HL-60 (cell line): Measurements from ENCODE around the gene PDZD8.

ENCODE experiments used
- DNase-seq, 2 experiments: peaks; one replicate each; pipeline ENCODE4 v3.0.0-alpha.2; 2010 to 2020; ENCODE audit warnings: low read depth in 1 of 2, low spot score in 1 of 2
- H3K27ac ChIP-seq: fragments of 250-450 bp; sonication (Bioruptor Pico); replicated peaks from 2 replicates; pipeline ENCODE4 v1.5.1; 2020; ENCODE audit warnings: mild to moderate bottlenecking, moderate library complexity
- H3K27me3 ChIP-seq: fragments of 250-450 bp; sonication (Bioruptor Pico); 2 replicates; pipeline ENCODE4 v1.5.1; 2021; ENCODE audit warnings: mild to moderate bottlenecking, moderate library complexity; ENCODE audit not compliant: insufficient read depth, poor library complexity, severe bottlenecking
- H3K4me3 ChIP-seq: replicated peaks from 2 replicates; pipeline ENCODE4 v1.5.1; 2011; ENCODE audit warnings: mild to moderate bottlenecking, control low read depth, low read length; ENCODE audit not compliant: insufficient read depth
- GABPA ChIP-seq: IDR thresholded peaks from 2 replicates; pipeline ENCODE4 v1.6.1; 2012; ENCODE audit warnings: low read depth
- POLR2AphosphoS5 ChIP-seq: IDR thresholded peaks from 2 replicates; pipeline ENCODE4 v1.6.1; 2012; ENCODE audit warnings: low read depth
- SPI1 ChIP-seq: IDR thresholded peaks from 2 replicates; pipeline ENCODE4 v1.6.1; 2012; ENCODE audit warnings: low read depth, mild to moderate bottlenecking, borderline replicate concordance
- TF ChIP-seq, protein P1 (sequence below): IDR thresholded peaks from one replicate; pipeline ENCODE4 v1.5.1; 2011; ENCODE audit warnings: low read length, control low read depth, inconsistent platforms; ENCODE audit not compliant: insufficient read depth
- TF ChIP-seq, protein P2 (sequence below): IDR thresholded peaks from 2 replicates; pipeline ENCODE4 v1.6.1; 2012; ENCODE audit warnings: low read depth; ENCODE audit not compliant: insufficient replicate concordance

PDZD8 gene

DNA sequence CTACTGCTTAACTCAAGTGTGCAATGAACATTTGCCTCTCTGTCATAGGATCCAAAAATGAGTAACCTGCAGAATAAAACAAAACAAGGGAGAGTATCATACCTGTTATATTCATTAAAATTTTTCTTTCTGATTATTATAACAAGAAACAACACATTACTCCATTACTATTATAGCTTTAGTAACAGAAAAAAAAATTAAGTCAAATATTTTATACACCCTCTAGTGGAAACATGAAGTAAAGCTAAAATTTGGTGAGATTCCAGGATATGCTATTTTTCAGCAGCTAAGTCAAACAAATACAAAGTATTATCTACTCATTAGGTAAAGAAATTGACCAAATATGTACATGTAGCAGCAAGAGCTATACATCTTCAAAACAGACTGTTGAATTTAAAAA, 56.3 kb downstream of the PDZD8 start:
- Histone ChIP-seq H3K27me3 (no peaks in the 10 kb centered on the region), H3K4me3 (no peak overlapping the region)
- DNase-seq, result no peak

DNA sequence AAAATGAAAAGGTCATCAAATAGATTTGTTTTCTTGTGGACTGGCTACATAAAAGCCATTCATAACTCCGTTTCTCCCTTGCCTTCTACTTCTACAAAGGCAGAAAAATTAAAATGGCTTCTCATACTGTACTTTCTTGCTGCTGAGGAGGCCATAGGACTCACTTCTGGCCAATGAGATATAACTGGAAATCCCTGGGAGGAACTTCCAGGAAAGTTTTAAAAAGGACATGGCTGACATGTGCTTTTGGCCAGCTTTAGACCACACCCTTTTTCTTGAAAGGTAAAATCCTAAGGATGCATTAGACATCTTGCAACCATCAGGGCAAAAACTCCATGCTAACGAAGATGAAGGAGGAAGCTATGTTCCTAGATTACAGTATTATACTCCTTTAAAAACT, 58.5 kb downstream of the PDZD8 start:
- Histone ChIP-seq H3K27me3 (no peaks in the 10 kb centered on the region), H3K4me3 (no peak overlapping the region), H3K27ac (no peak overlapping the region)
- DNase-seq, result no peak
- TF ChIP-seq, protein P1, sequence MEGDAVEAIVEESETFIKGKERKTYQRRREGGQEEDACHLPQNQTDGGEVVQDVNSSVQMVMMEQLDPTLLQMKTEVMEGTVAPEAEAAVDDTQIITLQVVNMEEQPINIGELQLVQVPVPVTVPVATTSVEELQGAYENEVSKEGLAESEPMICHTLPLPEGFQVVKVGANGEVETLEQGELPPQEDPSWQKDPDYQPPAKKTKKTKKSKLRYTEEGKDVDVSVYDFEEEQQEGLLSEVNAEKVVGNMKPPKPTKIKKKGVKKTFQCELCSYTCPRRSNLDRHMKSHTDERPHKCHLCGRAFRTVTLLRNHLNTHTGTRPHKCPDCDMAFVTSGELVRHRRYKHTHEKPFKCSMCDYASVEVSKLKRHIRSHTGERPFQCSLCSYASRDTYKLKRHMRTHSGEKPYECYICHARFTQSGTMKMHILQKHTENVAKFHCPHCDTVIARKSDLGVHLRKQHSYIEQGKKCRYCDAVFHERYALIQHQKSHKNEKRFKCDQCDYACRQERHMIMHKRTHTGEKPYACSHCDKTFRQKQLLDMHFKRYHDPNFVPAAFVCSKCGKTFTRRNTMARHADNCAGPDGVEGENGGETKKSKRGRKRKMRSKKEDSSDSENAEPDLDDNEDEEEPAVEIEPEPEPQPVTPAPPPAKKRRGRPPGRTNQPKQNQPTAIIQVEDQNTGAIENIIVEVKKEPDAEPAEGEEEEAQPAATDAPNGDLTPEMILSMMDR, result no peak
- TF ChIP-seq, protein P2, sequence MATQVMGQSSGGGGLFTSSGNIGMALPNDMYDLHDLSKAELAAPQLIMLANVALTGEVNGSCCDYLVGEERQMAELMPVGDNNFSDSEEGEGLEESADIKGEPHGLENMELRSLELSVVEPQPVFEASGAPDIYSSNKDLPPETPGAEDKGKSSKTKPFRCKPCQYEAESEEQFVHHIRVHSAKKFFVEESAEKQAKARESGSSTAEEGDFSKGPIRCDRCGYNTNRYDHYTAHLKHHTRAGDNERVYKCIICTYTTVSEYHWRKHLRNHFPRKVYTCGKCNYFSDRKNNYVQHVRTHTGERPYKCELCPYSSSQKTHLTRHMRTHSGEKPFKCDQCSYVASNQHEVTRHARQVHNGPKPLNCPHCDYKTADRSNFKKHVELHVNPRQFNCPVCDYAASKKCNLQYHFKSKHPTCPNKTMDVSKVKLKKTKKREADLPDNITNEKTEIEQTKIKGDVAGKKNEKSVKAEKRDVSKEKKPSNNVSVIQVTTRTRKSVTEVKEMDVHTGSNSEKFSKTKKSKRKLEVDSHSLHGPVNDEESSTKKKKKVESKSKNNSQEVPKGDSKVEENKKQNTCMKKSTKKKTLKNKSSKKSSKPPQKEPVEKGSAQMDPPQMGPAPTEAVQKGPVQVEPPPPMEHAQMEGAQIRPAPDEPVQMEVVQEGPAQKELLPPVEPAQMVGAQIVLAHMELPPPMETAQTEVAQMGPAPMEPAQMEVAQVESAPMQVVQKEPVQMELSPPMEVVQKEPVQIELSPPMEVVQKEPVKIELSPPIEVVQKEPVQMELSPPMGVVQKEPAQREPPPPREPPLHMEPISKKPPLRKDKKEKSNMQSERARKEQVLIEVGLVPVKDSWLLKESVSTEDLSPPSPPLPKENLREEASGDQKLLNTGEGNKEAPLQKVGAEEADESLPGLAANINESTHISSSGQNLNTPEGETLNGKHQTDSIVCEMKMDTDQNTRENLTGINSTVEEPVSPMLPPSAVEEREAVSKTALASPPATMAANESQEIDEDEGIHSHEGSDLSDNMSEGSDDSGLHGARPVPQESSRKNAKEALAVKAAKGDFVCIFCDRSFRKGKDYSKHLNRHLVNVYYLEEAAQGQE, result no peak
- TF ChIP-seq GABPA, result no peak
- no peak for TF ChIP-seq POLR2AphosphoS5
- no peak for TF ChIP-seq SPI1

More for the DNA sequence above, 56.3 kb downstream of the PDZD8 start:
- TF ChIP-seq GABPA (no peak), SPI1 (no peak)
- TF ChIP-seq, protein P1, result peak; percentile 6
- H3K27ac ChIP-seq, result no peak overlapping the region

DNA sequence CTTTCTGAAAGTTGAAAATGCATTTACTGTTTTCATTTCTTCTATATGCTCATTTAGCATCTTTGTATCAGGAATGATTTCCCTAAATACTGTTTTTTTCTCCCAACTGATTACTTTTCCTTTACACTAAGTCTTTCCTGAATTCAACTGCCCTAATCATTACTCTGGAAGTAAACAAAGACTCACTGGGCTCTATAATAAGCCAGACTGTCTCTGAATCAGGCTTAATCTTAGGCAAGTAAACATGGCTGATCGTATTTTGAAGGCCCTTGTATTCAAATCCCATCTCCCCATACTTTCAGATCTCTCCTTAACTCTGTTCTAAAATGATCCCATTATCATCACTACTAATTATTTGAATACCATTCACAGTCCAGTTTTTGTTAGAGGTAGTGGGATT, 61.6 kb downstream of the PDZD8 start:
- Histone ChIP-seq H3K4me3 (no peak overlapping the region), H3K27me3 (no peaks in the 10 kb centered on the region), H3K27ac (no peak overlapping the region)
- DNase-seq, result no peak
- TF ChIP-seq, protein P1, result no peak
- TF ChIP-seq, protein P2, result no peak
- TF ChIP-seq SPI1 (no peak), POLR2AphosphoS5 (no peak), GABPA (no peak)

DNA sequence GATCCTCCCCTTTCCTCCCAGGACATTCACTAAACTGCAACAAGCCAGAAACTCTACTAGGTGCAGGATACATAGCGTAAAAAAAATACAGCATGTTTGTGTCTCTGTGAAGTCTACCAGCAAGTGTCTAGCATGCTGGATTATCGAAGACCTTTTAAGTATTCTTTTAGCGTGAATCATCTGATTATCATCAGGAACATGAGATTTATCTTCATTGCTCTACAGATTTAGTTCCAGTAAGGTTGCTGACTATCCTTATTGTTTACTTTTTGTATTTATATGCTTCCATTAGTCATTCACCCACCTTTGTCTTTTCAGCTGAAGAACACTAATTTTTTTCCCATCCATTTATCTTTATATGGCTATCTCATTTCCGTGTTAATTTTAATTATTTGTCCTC, 62.8 kb downstream of the PDZD8 start:
- Histone ChIP-seq H3K27ac (no peak overlapping the region), H3K27me3 (no peaks in the 10 kb centered on the region), H3K4me3 (no peak overlapping the region)
- no peak for DNase-seq
- TF ChIP-seq POLR2AphosphoS5, result no peak
- TF ChIP-seq, protein P1, result no peak
- no peak for TF ChIP-seq GABPA
- TF ChIP-seq, protein P2, result no peak
- no peak for TF ChIP-seq SPI1
